ENCODE measurements around the gene AKAP9. TPM values are rescaled to one million over a fixed set of nuclear protein-coding genes. Genes with fewer than 3 reads are reported as not detected.

Gene AKAP9
- polyA plus RNA-seq, 4 donors, result 74.0 to 93.3 (median 80.9) TPM

Other genes with a start within 250 kb of the AKAP9 start
- 10 to 100 TPM; 19.5 to 24.8 (median 22.4) TPM for gene MTERF1, start 60.2 kb upstream of the AKAP9 start, polyA plus RNA-seq (ENCODE audit: insufficient read length in 4 of 4)
- gene CYP51A1, start 193.6 kb downstream of the AKAP9 start, polyA plus RNA-seq (ENCODE audit: insufficient read length in 4 of 4), result 10 to 100 TPM; 63.1 to 96.0 (median 90.2) TPM
- gene LRRD1, start 238.3 kb downstream of the AKAP9 start, polyA plus RNA-seq (ENCODE audit: insufficient read length in 4 of 4), result under 1 TPM; 0.17 to 0.60 (median 0.42) TPM